Ishikawa (cell line): ENCODE results near the gene MAFB.

Source experiments
- CEBPB ChIP-seq: IDR thresholded peaks from 2 replicates; pipeline ENCODE4 v1.6.1; 2012
- CREB1 ChIP-seq: IDR thresholded peaks from 2 replicates; pipeline ENCODE4 v1.6.1; 2012; ENCODE audit warnings: low read depth
- EGR1 ChIP-seq: IDR thresholded peaks from 2 replicates; pipeline ENCODE4 v1.6.1; 2012
- EP300 ChIP-seq: IDR thresholded peaks from 2 replicates; pipeline ENCODE4 v1.6.1; 2012; ENCODE audit warnings: borderline replicate concordance
- FOXM1 ChIP-seq: IDR thresholded peaks from 2 replicates; pipeline ENCODE4 v1.6.1; 2012; ENCODE audit warnings: low read depth, borderline replicate concordance
- NFIC ChIP-seq: IDR thresholded peaks from 2 replicates; pipeline ENCODE4 v1.6.1; 2012
- RAD21 ChIP-seq: IDR thresholded peaks from 2 replicates; pipeline ENCODE4 v1.6.1; 2012; ENCODE audit warnings: low read depth
- TAF1 ChIP-seq: IDR thresholded peaks from 2 replicates; pipeline ENCODE4 v1.6.1; 2012; ENCODE audit warnings: low read depth, mild to moderate bottlenecking
- TCF12 ChIP-seq: IDR thresholded peaks from 2 replicates; pipeline ENCODE4 v1.6.1; 2012; ENCODE audit warnings: low read depth
- TEAD4 ChIP-seq: IDR thresholded peaks from 2 replicates; pipeline ENCODE4 v1.6.1; 2012
- YY1 ChIP-seq: IDR thresholded peaks from 2 replicates; pipeline ENCODE4 v1.6.1; 2012; ENCODE audit warnings: low read depth
- ZBTB7A ChIP-seq: IDR thresholded peaks from 2 replicates; pipeline ENCODE4 v1.6.1; 2012; ENCODE audit warnings: low read depth
- TF ChIP-seq, protein P1 (sequence below): IDR thresholded peaks from 2 replicates; pipeline ENCODE4 v1.6.1; 2012; ENCODE audit warnings: low read depth, mild to moderate bottlenecking
- TF ChIP-seq, protein P2 (sequence below): IDR thresholded peaks from 2 replicates; pipeline ENCODE4 v1.6.1; 2012
- TF ChIP-seq, protein P3 (sequence below): IDR thresholded peaks from 2 replicates; pipeline ENCODE4 v1.6.1; 2012

Gene MAFB

DNA sequence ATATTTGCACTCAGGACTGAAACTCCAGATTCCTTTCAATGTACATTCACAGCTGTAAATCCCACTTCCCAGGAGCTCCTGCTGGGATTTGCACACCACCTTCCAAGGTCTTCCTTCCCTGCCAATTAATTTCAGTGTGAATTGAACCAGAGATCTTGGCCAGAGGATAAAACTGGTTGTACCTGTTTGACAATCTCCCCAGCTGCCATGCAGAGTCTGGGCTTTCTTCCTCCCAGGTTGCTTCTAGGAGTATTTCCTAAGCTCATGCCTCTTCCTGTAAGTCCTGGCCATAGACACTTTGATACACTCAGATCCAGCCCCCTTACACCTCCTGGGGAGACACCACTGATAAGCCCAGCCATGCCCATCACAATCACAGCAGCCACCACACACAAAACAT is 15.6 kb downstream of the MAFB start:
- no peak for TF ChIP-seq EP300
- TF ChIP-seq TAF1 = no peak
- TF ChIP-seq RAD21 = no peak
- TF ChIP-seq, protein P1, sequence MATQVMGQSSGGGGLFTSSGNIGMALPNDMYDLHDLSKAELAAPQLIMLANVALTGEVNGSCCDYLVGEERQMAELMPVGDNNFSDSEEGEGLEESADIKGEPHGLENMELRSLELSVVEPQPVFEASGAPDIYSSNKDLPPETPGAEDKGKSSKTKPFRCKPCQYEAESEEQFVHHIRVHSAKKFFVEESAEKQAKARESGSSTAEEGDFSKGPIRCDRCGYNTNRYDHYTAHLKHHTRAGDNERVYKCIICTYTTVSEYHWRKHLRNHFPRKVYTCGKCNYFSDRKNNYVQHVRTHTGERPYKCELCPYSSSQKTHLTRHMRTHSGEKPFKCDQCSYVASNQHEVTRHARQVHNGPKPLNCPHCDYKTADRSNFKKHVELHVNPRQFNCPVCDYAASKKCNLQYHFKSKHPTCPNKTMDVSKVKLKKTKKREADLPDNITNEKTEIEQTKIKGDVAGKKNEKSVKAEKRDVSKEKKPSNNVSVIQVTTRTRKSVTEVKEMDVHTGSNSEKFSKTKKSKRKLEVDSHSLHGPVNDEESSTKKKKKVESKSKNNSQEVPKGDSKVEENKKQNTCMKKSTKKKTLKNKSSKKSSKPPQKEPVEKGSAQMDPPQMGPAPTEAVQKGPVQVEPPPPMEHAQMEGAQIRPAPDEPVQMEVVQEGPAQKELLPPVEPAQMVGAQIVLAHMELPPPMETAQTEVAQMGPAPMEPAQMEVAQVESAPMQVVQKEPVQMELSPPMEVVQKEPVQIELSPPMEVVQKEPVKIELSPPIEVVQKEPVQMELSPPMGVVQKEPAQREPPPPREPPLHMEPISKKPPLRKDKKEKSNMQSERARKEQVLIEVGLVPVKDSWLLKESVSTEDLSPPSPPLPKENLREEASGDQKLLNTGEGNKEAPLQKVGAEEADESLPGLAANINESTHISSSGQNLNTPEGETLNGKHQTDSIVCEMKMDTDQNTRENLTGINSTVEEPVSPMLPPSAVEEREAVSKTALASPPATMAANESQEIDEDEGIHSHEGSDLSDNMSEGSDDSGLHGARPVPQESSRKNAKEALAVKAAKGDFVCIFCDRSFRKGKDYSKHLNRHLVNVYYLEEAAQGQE = no peak
- no peak for TF ChIP-seq CEBPB
- TF ChIP-seq CREB1 = no peak
- no peak for TF ChIP-seq EGR1
- TF ChIP-seq, protein P2, sequence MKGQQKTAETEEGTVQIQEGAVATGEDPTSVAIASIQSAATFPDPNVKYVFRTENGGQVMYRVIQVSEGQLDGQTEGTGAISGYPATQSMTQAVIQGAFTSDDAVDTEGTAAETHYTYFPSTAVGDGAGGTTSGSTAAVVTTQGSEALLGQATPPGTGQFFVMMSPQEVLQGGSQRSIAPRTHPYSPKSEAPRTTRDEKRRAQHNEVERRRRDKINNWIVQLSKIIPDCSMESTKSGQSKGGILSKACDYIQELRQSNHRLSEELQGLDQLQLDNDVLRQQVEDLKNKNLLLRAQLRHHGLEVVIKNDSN = no peak

DNA sequence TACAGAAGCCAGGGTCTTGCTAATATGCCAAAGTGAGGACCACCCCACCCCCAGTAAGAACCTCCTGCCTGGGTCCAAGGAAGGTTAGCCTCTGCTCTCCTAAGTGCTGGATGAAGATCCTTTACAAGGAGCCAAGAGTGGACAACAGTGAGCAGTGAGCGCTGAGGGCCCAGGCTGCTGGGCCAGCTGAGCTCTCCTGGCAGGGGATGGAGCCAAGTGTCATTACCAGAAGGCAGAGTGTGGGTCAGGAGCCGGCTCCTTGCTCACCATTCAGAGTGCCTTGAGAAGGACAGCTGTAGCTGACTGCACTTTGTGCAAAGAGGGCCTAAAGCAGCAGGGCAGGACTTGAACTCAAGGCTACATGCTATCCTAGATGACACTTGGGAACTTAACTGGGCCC is 16.9 kb downstream of the MAFB start:
- no peak for TF ChIP-seq TAF1
- TF ChIP-seq, protein P2 = no peak

DNA sequence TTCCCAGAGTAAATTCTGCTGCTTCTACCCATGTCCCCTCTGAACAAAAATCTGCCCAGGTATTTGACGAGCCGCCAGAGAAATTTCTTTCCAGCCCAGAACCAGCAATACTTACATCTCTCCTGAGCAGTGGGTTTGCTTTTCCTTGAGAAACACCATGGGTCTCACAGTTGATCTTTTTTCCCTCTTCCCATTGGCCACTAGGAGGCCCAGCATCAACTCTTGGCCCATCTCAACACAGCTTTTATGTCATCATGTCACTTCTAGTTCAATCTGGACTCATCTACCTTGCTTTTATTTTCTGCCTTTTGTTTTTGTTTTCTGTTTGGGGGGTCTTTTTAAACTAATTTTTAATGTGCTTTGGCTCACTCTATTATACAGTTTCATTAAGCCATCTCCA is 18.8 kb downstream of the MAFB start:
- TF ChIP-seq EP300 (no peak), YY1 (no peak), TCF12 (no peak), ZBTB7A (no peak), TEAD4 (no peak), EGR1 (no peak)
- TF ChIP-seq, protein P3, sequence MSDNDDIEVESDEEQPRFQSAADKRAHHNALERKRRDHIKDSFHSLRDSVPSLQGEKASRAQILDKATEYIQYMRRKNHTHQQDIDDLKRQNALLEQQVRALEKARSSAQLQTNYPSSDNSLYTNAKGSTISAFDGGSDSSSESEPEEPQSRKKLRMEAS = no peak
- TF ChIP-seq, protein P2 = no peak

DNA sequence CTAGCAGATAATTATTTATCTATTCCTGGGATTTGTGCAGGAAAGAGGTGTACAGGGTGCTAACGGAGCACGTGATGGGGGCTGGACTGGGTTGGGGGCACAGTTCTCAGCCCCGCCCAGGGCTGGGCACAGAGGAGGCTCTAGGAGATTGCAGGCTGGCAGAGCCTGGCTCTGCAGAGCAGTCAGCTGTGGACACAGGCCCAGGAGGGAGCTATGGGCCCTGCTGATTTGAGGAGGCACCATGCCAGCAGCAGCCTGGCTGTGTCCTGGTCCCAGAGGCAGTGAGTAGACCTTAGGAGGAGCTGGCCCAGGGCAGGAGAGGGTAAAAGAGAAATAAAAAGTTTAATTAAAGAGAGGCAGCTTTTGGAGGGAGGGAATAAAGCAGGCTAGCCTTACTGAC is 19.3 kb downstream of the MAFB start:
- TF ChIP-seq NFIC (no peak), CREB1 (no peak), TEAD4 (no peak)

DNA sequence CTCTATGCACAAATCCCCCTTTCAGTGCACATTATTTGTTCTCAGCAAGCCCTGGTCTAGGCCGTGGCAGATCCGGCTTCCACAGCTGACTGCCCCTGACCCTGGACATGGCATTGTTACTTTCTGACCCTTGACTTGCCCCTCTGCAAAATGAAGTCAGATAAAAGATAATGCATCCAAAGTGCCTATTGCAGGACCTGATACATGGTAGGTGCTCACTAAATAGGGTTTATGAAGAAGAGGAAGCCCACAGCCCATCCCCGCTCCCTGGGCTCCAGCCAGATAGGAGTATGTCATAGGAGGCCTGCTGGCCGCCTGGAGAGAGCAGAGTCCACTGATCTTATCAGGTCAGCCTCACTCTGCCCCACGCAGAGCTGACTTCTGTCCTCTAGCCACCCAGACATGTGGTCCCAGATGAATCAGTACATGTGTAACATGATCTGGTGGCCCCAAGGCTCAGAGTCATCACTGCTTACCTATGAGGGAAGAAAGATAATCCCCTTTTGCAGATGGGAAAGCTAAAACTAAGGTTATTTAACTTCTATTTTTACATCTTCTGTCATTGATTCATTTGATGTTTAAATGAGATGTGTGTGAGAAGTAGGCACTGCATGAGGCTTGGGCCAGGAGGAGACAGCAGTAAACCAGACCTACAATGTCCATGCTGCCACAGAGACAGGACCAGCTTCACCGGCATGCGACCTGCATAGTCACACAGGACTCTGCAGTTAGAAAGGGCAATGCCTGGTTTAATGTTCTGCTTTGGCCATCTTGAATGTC is 20.4 kb downstream of the MAFB start:
- TF ChIP-seq TCF12 (no peak), CREB1 (no peak), ZBTB7A (no peak), YY1 (no peak), TEAD4 (no peak), EGR1 (no peak)

DNA sequence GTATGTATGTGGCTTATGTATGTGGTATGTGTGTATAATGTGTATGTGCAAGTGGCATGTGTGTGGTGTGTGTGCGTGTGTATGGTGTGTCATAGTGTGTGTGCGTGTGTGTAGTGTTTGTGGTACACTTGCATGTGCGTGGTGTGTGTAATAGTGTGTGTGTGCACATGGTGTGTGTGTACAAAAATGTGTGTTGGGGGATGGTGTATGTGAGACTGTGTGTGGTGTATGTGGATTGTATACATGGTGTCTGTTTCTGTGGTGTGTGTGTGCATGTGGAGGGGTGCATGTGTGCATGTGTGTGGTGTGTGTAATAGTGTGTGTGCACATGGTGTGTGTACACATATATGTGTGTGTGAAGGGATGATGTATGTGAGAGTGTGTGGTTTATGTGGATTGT is 21.5 kb downstream of the MAFB start:
- TF ChIP-seq YY1 (no peak), NFIC (no peak), EP300 (no peak), CREB1 (no peak), FOXM1 (no peak), EGR1 (no peak), TAF1 (no peak), CEBPB (no peak), RAD21 (no peak), TCF12 (no peak), TEAD4 (no peak), ZBTB7A (no peak)
- TF ChIP-seq, protein P2 = no peak
- TF ChIP-seq, protein P3 = no peak
- TF ChIP-seq, protein P1 = no peak
